ENCODE data around the gene TOPAZ1.

Gene TOPAZ1

GRCh38 chr3:44323341-44323955 is 81.8 kb downstream of the TOPAZ1 start:
- TF ChIP-seq, protein P1, sequence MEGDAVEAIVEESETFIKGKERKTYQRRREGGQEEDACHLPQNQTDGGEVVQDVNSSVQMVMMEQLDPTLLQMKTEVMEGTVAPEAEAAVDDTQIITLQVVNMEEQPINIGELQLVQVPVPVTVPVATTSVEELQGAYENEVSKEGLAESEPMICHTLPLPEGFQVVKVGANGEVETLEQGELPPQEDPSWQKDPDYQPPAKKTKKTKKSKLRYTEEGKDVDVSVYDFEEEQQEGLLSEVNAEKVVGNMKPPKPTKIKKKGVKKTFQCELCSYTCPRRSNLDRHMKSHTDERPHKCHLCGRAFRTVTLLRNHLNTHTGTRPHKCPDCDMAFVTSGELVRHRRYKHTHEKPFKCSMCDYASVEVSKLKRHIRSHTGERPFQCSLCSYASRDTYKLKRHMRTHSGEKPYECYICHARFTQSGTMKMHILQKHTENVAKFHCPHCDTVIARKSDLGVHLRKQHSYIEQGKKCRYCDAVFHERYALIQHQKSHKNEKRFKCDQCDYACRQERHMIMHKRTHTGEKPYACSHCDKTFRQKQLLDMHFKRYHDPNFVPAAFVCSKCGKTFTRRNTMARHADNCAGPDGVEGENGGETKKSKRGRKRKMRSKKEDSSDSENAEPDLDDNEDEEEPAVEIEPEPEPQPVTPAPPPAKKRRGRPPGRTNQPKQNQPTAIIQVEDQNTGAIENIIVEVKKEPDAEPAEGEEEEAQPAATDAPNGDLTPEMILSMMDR (conservative IDR thresholded peaks at IDR 0.05; ENCODE audit: low read depth, low read length), result peak; percentile 92
- no peak overlapping the region for H3K4me3 ChIP-seq (ENCODE audit: low read depth, low read length)
- DNase-seq (ENCODE audit: low read depth), result peak; percentile 84

- TF ChIP-seq, protein P1 (conservative IDR thresholded peaks at IDR 0.05; ENCODE audit: low read depth, low read length), result no peak
- DNase-seq (ENCODE audit: low read depth), result no peak
- H3K4me3 ChIP-seq (ENCODE audit: low read depth, low read length), result no peak overlapping the region
Measured at GRCh38 chr3:44324584-44324983, 82.9 kb downstream of the TOPAZ1 start.

DNA sequence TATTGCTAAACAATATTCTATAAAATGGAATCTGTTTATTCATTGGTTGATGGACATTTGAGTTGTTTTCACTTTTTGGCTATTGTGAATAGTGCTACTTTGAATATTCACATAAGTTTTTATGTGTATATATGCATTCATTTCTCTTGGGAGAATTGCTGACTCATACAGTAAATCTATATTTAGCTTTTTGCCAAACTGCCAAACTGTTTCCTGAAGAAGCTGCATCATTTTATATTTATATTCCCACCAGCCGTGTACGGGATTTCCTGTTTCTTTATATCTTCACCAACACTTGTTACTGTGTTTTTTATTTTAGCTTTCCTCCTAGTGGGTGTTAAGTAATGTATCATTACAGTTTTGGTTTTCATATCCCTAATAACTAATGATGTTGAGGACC is 84.3 kb downstream of the TOPAZ1 start:
- no peak overlapping the region for H3K4me3 ChIP-seq (ENCODE audit: low read depth, low read length)
- peak; percentile 48 for DNase-seq (ENCODE audit: low read depth)
- TF ChIP-seq, protein P1 (conservative IDR thresholded peaks at IDR 0.05; ENCODE audit: low read depth, low read length), result no peak

- DNase-seq (ENCODE audit: low read depth), result no peak
- H3K4me3 ChIP-seq (ENCODE audit: low read depth, low read length), result no peak overlapping the region
- TF ChIP-seq, protein P1 (conservative IDR thresholded peaks at IDR 0.05; ENCODE audit: low read depth, low read length), result no peak
Measured at GRCh38 chr3:44326515-44326914, 84.8 kb downstream of the TOPAZ1 start.

- no peak overlapping the region for H3K4me3 ChIP-seq (ENCODE audit: low read depth, low read length)
- TF ChIP-seq, protein P1 (conservative IDR thresholded peaks at IDR 0.05; ENCODE audit: low read depth, low read length), result no peak
- DNase-seq (ENCODE audit: low read depth), result no peak
Measured at GRCh38 chr3:44329946-44330345, 88.3 kb downstream of the TOPAZ1 start.

DNA sequence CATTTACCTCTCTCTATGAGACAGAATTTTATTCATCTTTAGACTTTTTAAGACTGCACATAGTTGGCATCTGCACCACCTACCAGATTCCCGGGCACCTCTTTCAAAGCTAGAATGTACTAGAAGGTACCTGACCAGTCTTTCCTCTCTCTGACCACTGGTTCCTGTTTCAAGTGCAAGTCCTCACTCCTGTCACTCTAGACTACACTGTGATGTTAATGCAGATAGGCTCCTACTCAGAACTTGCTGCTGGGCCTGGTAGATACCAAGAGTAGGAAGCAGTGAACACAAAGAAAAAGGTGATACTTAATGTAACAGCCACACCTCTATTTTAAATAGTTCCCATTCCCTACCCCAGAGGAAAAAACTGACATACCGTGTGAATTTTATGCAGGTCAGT is 88.8 kb downstream of the TOPAZ1 start:
- no peak overlapping the region for H3K4me3 ChIP-seq (ENCODE audit: low read depth, low read length)
- DNase-seq (ENCODE audit: low read depth), result no peak
- TF ChIP-seq, protein P1 (conservative IDR thresholded peaks at IDR 0.05; ENCODE audit: low read depth, low read length), result no peak

- no peak for DNase-seq (ENCODE audit: low read depth)
- no peak overlapping the region for H3K4me3 ChIP-seq (ENCODE audit: low read depth, low read length)
- TF ChIP-seq, protein P1 (conservative IDR thresholded peaks at IDR 0.05; ENCODE audit: low read depth, low read length), result no peak
Measured at GRCh38 chr3:44334326-44334725, 92.6 kb downstream of the TOPAZ1 start.
